ENCODE results near the gene MMP11.

Gene MMP11

GRCh38 chr22:23786752-23787599 lies 14.3 kb downstream of the MMP11 start, which contains the start of gene SMARCB1:
Gene SMARCB1 (plus strand): TSS chr22:23786966. CDS start chr22:23787170, 204 bp downstream.
- H3K4me2 ChIP-seq: peak within 1 kb of the TSS; percentile 84
- peaks cover 91% of the 10 kb centered on the region for H3K4me1 ChIP-seq
- H3K9ac ChIP-seq: peak within 1 kb of the TSS; percentile 100
- peaks cover 48% of the 10 kb centered on the region for H4K20me1 ChIP-seq
- H3K27ac ChIP-seq: peak within 1 kb of the TSS; percentile 100
- no peaks in the 10 kb centered on the region for H3K9me3 ChIP-seq
- no peak for TF ChIP-seq Cebpa-rat (IDR thresholded peaks at IDR 0.05)
- H3K36me3 ChIP-seq: peaks cover 55% of the 10 kb centered on the region
- peak within 1 kb of the TSS; percentile 90 for H3K4me3 ChIP-seq
- no peaks in the 10 kb centered on the region for H3K27me3 ChIP-seq

- TF ChIP-seq Cebpa-rat (IDR thresholded peaks at IDR 0.05): no peak
- no peaks in the 10 kb centered on the region for H3K27me3 ChIP-seq
- no peaks in the 10 kb centered on the region for H3K9me3 ChIP-seq
- peak overlapping the region; percentile 100 for H3K9ac ChIP-seq
- peak overlapping the region; percentile 84 for H3K4me2 ChIP-seq
- peaks cover 54% of the 10 kb centered on the region for H4K20me1 ChIP-seq
- peak overlapping the region; percentile 100 for H3K27ac ChIP-seq
- peak overlapping the region; percentile 90 for H3K4me3 ChIP-seq
- H3K36me3 ChIP-seq: peaks cover 55% of the 10 kb centered on the region
- H3K4me1 ChIP-seq: peaks cover 91% of the 10 kb centered on the region
These were observed 14.9 kb downstream of the MMP11 start for GRCh38 chr22:23787600-23787896.

GRCh38 chr22:23787910-23788309 lies 15.3 kb downstream of the MMP11 start:
- Histone ChIP-seq H4K20me1 (peaks cover 57% of the 10 kb centered on the region), H3K9ac (peak overlapping the region; percentile 100), H3K4me3 (peak overlapping the region; percentile 90), H3K4me1 (peaks cover 91% of the 10 kb centered on the region), H3K27me3 (no peaks in the 10 kb centered on the region), H3K27ac (peak overlapping the region; percentile 100), H3K36me3 (peaks cover 55% of the 10 kb centered on the region), H3K4me2 (peak overlapping the region; percentile 84), H3K9me3 (no peaks in the 10 kb centered on the region)
- no peak for TF ChIP-seq Cebpa-rat (IDR thresholded peaks at IDR 0.05)

GRCh38 chr22:23789121-23789520 lies 16.5 kb downstream of the MMP11 start:
- Histone ChIP-seq H3K27ac (peak overlapping the region; percentile 1; the same call in 1 of the 2 replicates), H4K20me1 (peaks cover 64% of the 10 kb centered on the region), H3K27me3 (no peaks in the 10 kb centered on the region), H3K36me3 (peaks cover 59% of the 10 kb centered on the region), H3K9ac (peak overlapping the region; percentile 50; the same call in 1 of the 2 replicates), H3K4me2 (peak overlapping the region; percentile 84), H3K9me3 (no peaks in the 10 kb centered on the region), H3K4me3 (no peak overlapping the region), H3K4me1 (peaks cover 82% of the 10 kb centered on the region)
- TF ChIP-seq Cebpa-rat (IDR thresholded peaks at IDR 0.05): no peak

- Histone ChIP-seq H3K9me3 (no peaks in the 10 kb centered on the region), H3K27me3 (no peaks in the 10 kb centered on the region), H3K27ac (no peak overlapping the region), H4K20me1 (peaks cover 64% of the 10 kb centered on the region), H3K4me2 (peak overlapping the region; percentile 84), H3K36me3 (peaks cover 64% of the 10 kb centered on the region), H3K4me3 (no peak overlapping the region), H3K9ac (peak overlapping the region; percentile 50; the same call in 1 of the 2 replicates), H3K4me1 (peaks cover 77% of the 10 kb centered on the region)
- TF ChIP-seq Cebpa-rat (IDR thresholded peaks at IDR 0.05): no peak
These were observed 17.0 kb downstream of the MMP11 start for GRCh38 chr22:23789638-23790037.

GRCh38 chr22:23790819-23791737 lies 18.4 kb downstream of the MMP11 start:
- Histone ChIP-seq H3K27ac (no peak overlapping the region), H3K4me1 (peaks cover 63% of the 10 kb centered on the region), H3K9me3 (no peaks in the 10 kb centered on the region), H3K27me3 (no peaks in the 10 kb centered on the region), H3K4me2 (peak overlapping the region; percentile 71), H4K20me1 (peaks cover 67% of the 10 kb centered on the region), H3K36me3 (peaks cover 78% of the 10 kb centered on the region), H3K9ac (no peak overlapping the region), H3K4me3 (no peak overlapping the region)
- no peak for TF ChIP-seq Cebpa-rat (IDR thresholded peaks at IDR 0.05)

GRCh38 chr22:23791738-23792645 lies 19.3 kb downstream of the MMP11 start:
- no peak overlapping the region for H3K4me3 ChIP-seq
- H3K27ac ChIP-seq: peak overlapping the region; percentile 61
- H3K9ac ChIP-seq: peak overlapping the region; percentile 63
- H3K4me2 ChIP-seq: peak overlapping the region; percentile 71
- TF ChIP-seq Cebpa-rat (IDR thresholded peaks at IDR 0.05): no peak
- H4K20me1 ChIP-seq: peaks cover 74% of the 10 kb centered on the region
- peaks cover 87% of the 10 kb centered on the region for H3K36me3 ChIP-seq
- no peaks in the 10 kb centered on the region for H3K9me3 ChIP-seq
- no peaks in the 10 kb centered on the region for H3K27me3 ChIP-seq
- H3K4me1 ChIP-seq: peaks cover 56% of the 10 kb centered on the region

- H3K4me3 ChIP-seq: no peak overlapping the region
- peak overlapping the region; percentile 71; the same call in 1 of the 2 replicates for H3K4me2 ChIP-seq
- H3K4me1 ChIP-seq: peaks cover 55% of the 10 kb centered on the region
- no peak for TF ChIP-seq Cebpa-rat (IDR thresholded peaks at IDR 0.05)
- H3K36me3 ChIP-seq: peaks cover 96% of the 10 kb centered on the region
- peak overlapping the region; percentile 61 for H3K27ac ChIP-seq
- no peaks in the 10 kb centered on the region for H3K9me3 ChIP-seq
- peaks cover 62% of the 10 kb centered on the region for H4K20me1 ChIP-seq
- H3K27me3 ChIP-seq: no peaks in the 10 kb centered on the region
- peak overlapping the region; percentile 63; the same call in 1 of the 2 replicates for H3K9ac ChIP-seq
These were observed 20.7 kb downstream of the MMP11 start for GRCh38 chr22:23793326-23793725.

- peaks cover 31% of the 10 kb centered on the region for H4K20me1 ChIP-seq
- no peaks in the 10 kb centered on the region for H3K27me3 ChIP-seq
- no peak overlapping the region for H3K4me2 ChIP-seq
- H3K4me3 ChIP-seq: no peak overlapping the region
- H3K27ac ChIP-seq: no peak overlapping the region
- H3K36me3 ChIP-seq: peaks cover 86% of the 10 kb centered on the region
- no peak overlapping the region for H3K9ac ChIP-seq
- TF ChIP-seq Cebpa-rat (IDR thresholded peaks at IDR 0.05): no peak
- H3K4me1 ChIP-seq: peaks cover 55% of the 10 kb centered on the region
- H3K9me3 ChIP-seq: no peaks in the 10 kb centered on the region
These were observed 23.8 kb downstream of the MMP11 start for GRCh38 chr22:23796461-23796860.
